K562 (cell line): Measurements from ENCODE around the gene ENTPD5. TPM values are rescaled to one million over a fixed set of nuclear protein-coding genes. Genes with fewer than 3 reads are reported as not detected.

Source experiments
- BCLAF1 ChIP-seq, 2 experiments: fragments of 450-650 bp in 1 of 2; IDR thresholded peaks; 2 replicates each; pipeline ENCODE4 v1.6.1; 2011 to 2017; ENCODE audit warnings: low read depth in 2 of 2, antibody characterized with exemption in 1 of 2, borderline replicate concordance in 1 of 2, low read length in 1 of 2, mild to moderate bottlenecking in 1 of 2, mixed read lengths in 1 of 2; ENCODE audit not compliant: control insufficient read depth in 1 of 2
- CAMTA2 ChIP-seq: fragments of 250-450 bp; sonication (Bioruptor Pico); conservative IDR thresholded peaks from 2 replicates; pipeline ENCODE4 v1.5.1; 2022
- CBX5 ChIP-seq: IDR thresholded peaks from 2 replicates; pipeline ENCODE4 v1.6.1; 2014; ENCODE audit warnings: low read depth, borderline replicate concordance
- ESRRA ChIP-seq: fragments of 450-650 bp; IDR thresholded peaks from 2 replicates; pipeline ENCODE4 v1.6.1; 2014; ENCODE audit warnings: low read depth, mild to moderate bottlenecking, moderate library complexity, borderline replicate concordance
- FOS ChIP-seq: IDR thresholded peaks from 3 replicates; pipeline ENCODE4 v1.6.1; 2011; ENCODE audit not compliant: insufficient read length; ENCODE audit errors: extremely low read depth
- FOXO4 ChIP-seq: fragments of 450-650 bp; formaldehyde crosslinking; IDR thresholded peaks from 2 replicates; pipeline ENCODE4 v1.4.0; 2020; ENCODE audit warnings: mild to moderate bottlenecking, moderate library complexity
- MAFF ChIP-seq: IDR thresholded peaks from 2 replicates; pipeline ENCODE4 v1.6.1; 2012; ENCODE audit warnings: low read length, improper control_type of control experiment
- PHF8 ChIP-seq: fragments of 200-600 bp; sonication (generic); IDR thresholded peaks from 2 replicates; pipeline ENCODE4 v1.6.1; 2012; ENCODE audit warnings: mixed run types, mild to moderate bottlenecking, inconsistent platforms, low read length, moderate library complexity, borderline replicate concordance
- SMARCA4 ChIP-seq: fragments of 450-650 bp; IDR thresholded peaks from 2 replicates; pipeline ENCODE4 v1.6.1; 2016
- SP1 ChIP-seq: sonication (generic); formaldehyde crosslinking; IDR thresholded peaks from 2 replicates; pipeline ENCODE4 v1.8.1; 2022; ENCODE audit warnings: mild to moderate bottlenecking, missing genetic modification reagents
- polyA plus RNA-seq, 8 experiments: library from polyadenylated mRNA; depleted of rRNA in 4 of 8; stranded (reverse) in 5 of 8; unstranded in 3 of 8; fragments of >200 nt; fragmentation: Nextera tagmentation in 2 of 8; fragmentation: Illumina TruSeq in 1 of 8; extraction: Ambion mirVana in 2 of 8; extraction: Trizol in 1 of 8; gene quantifications; 2 replicates each; pipeline versions ENCODE4 v1.2.1 to v1.2.3, GENCODE V29; 2011 to 2014; ENCODE audit warnings: inconsistent platforms in 1 of 8, missing spikeins in 1 of 8
- total RNA-seq, 7 experiments: library from RNA; depleted of rRNA in 6 of 7; stranded (reverse); fragments of >200 nt in 6 of 7; fragmentation: Illumina TruSeq in 2 of 7; extraction: Trizol in 2 of 7; gene quantifications; 2 replicates each; pipeline versions ENCODE4 v1.2.1 to v1.2.3, GENCODE V29; 2011 to 2021; ENCODE audit warnings: low replicate concordance in 1 of 7
- TF ChIP-seq, protein P1 (sequence below): fragments of 450-650 bp; formaldehyde crosslinking; IDR thresholded peaks from 2 replicates; pipeline ENCODE4 v1.4.0; 2022; ENCODE audit warnings: mild to moderate bottlenecking, moderate library complexity
- TF ChIP-seq, protein P2 (sequence below): fragments of 450-650 bp; IDR thresholded peaks from 2 replicates; pipeline ENCODE4 v1.6.1; 2016; ENCODE audit warnings: antibody characterized with exemption
- TF ChIP-seq, protein P3 (sequence below): fragments of 450-650 bp; conservative IDR thresholded peaks from 2 replicates; pipeline ENCODE4 v1.6.1; 2016; ENCODE audit warnings: missing genetic modification characterization, low read depth, mild to moderate bottlenecking, missing compliant biosample characterization, moderate library complexity
- TF ChIP-seq, protein P4 (sequence below): fragments of 450-650 bp; IDR thresholded peaks from one replicate; pipeline ENCODE4 v1.6.1; 2018; ENCODE audit warnings: mild to moderate bottlenecking, moderate library complexity; ENCODE audit not compliant: partially characterized antibody
- TF ChIP-seq, protein P5 (sequence below): fragments of 450-650 bp; formaldehyde crosslinking; IDR thresholded peaks from 2 replicates; pipeline ENCODE4 v1.4.0; 2020; ENCODE audit warnings: mild to moderate bottlenecking

Gene ENTPD5
- total and polyA plus RNA-seq, 9 of the 15 experiments (the other 6 are each of a cell fraction or from before 2014, with no cell fraction given) = 2.7 to 15.3 (median 10.3) TPM

GRCh38 chr14:73949752-73950734, 69.0 kb downstream of the ENTPD5 start, which contains the start of the genes COQ6 and FAM161B (continued):
- TF ChIP-seq, protein P1, sequence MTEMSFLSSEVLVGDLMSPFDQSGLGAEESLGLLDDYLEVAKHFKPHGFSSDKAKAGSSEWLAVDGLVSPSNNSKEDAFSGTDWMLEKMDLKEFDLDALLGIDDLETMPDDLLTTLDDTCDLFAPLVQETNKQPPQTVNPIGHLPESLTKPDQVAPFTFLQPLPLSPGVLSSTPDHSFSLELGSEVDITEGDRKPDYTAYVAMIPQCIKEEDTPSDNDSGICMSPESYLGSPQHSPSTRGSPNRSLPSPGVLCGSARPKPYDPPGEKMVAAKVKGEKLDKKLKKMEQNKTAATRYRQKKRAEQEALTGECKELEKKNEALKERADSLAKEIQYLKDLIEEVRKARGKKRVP (CRISPR knock-in tag) = no peak
- TF ChIP-seq SP1 (CRISPR knock-in tag) (peak; percentile 48; the same call in 1 of the 2 replicates), MAFF (no peak), CBX5 (0 out of 2 replicates have a peak, but pooled peaks have one; percentile 24), BCLAF1 (IDR thresholded peaks at IDR 0.05; ENCODE audit: borderline replicate concordance in 1 of 2, control insufficient read depth in 1 of 2, low read depth in 2 of 2, low read length in 1 of 2) (no peak), ESRRA (peak; percentile 68), PHF8 (peak; percentile 93), FOXO4 (no peak), SMARCA4 (no peak), FOS (peak; percentile 45), CAMTA2 (CRISPR knock-in tag) (no peak)
- TF ChIP-seq, protein P2, sequence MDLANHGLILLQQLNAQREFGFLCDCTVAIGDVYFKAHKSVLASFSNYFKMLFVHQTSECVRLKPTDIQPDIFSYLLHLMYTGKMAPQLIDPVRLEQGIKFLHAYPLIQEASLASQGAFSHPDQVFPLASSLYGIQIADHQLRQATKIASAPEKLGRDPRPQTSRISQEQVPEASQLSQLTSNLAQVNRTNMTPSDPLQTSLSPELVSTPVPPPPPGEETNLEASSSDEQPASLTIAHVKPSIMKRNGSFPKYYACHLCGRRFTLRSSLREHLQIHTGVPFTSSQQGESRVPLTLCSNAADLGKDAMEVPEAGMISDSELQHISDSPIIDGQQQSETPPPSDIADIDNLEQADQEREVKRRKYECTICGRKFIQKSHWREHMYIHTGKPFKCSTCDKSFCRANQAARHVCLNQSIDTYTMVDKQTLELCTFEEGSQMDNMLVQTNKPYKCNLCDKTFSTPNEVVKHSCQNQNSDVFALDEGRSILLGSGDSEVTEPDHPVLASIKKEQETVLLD = 0 out of 2 replicates have a peak, but pooled peaks have one; percentile 49
- TF ChIP-seq, protein P3, sequence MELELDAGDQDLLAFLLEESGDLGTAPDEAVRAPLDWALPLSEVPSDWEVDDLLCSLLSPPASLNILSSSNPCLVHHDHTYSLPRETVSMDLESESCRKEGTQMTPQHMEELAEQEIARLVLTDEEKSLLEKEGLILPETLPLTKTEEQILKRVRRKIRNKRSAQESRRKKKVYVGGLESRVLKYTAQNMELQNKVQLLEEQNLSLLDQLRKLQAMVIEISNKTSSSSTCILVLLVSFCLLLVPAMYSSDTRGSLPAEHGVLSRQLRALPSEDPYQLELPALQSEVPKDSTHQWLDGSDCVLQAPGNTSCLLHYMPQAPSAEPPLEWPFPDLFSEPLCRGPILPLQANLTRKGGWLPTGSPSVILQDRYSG (tag) = no peak
- TF ChIP-seq, protein P4, sequence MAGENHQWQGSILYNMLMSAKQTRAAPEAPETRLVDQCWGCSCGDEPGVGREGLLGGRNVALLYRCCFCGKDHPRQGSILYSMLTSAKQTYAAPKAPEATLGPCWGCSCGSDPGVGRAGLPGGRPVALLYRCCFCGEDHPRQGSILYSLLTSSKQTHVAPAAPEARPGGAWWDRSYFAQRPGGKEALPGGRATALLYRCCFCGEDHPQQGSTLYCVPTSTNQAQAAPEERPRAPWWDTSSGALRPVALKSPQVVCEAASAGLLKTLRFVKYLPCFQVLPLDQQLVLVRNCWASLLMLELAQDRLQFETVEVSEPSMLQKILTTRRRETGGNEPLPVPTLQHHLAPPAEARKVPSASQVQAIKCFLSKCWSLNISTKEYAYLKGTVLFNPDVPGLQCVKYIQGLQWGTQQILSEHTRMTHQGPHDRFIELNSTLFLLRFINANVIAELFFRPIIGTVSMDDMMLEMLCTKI = no peak
- TF ChIP-seq, protein P5, sequence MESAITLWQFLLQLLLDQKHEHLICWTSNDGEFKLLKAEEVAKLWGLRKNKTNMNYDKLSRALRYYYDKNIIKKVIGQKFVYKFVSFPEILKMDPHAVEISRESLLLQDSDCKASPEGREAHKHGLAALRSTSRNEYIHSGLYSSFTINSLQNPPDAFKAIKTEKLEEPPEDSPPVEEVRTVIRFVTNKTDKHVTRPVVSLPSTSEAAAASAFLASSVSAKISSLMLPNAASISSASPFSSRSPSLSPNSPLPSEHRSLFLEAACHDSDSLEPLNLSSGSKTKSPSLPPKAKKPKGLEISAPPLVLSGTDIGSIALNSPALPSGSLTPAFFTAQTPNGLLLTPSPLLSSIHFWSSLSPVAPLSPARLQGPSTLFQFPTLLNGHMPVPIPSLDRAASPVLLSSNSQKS (CRISPR knock-in tag) = no peak
